GM23338 (cell line): Measurements from ENCODE around the gene ZNF140. TPM values are rescaled to one million over a fixed set of nuclear protein-coding genes. Genes with fewer than 3 reads are reported as not detected.

Experiments used
- ATAC-seq: fragments of 200-7000 bp; cut with Tn5 transposase; 3 replicates; pipeline ENCODE4 v1.9.1; 2020
- DNase-seq: peaks from one replicate; pipeline ENCODE4 v3.0.0-alpha.2; 2015; ENCODE audit warnings: low spot score
- H2AFZ ChIP-seq: fragments of 200-600 bp; sonication (generic); 2 replicates; pipeline ENCODE4 v1.8.0; 2016; ENCODE audit warnings: antibody characterized with exemption, mild to moderate bottlenecking, moderate library complexity
- H3F3A ChIP-seq: fragments of 200-600 bp; sonication (generic); replicated peaks from 2 replicates; pipeline ENCODE4 v1.8.0; 2017; ENCODE audit warnings: antibody characterized with exemption, mixed run types, low read depth
- H3K27ac ChIP-seq: fragments of 200-600 bp; sonication (generic); 2 replicates; pipeline ENCODE4 v1.6.1; 2016; ENCODE audit warnings: low read depth
- H3K27me3 ChIP-seq: fragments of 200-600 bp; sonication (generic); 2 replicates; pipeline ENCODE4 v1.8.0; 2016; ENCODE audit warnings: mild to moderate bottlenecking, mixed run types, moderate library complexity; ENCODE audit not compliant: insufficient read depth
- H3K36me3 ChIP-seq: fragments of 200-600 bp; sonication (generic); 2 replicates; pipeline ENCODE4 v1.8.0; 2016; ENCODE audit warnings: mild to moderate bottlenecking; ENCODE audit not compliant: insufficient read depth
- H3K4me1 ChIP-seq: fragments of 200-600 bp; sonication (generic); 2 replicates; pipeline ENCODE4 v1.8.0; 2016; ENCODE audit warnings: mild to moderate bottlenecking, moderate library complexity; ENCODE audit not compliant: insufficient read depth
- H3K4me2 ChIP-seq: fragments of 200-600 bp; sonication (generic); 2 replicates; pipeline ENCODE4 v1.7.1; 2017; ENCODE audit warnings: mixed run types
- H3K4me3 ChIP-seq: fragments of 200-600 bp; sonication (generic); 2 replicates; pipeline ENCODE4 v1.6.1; 2016; ENCODE audit warnings: mixed run types
- H3K79me2 ChIP-seq: fragments of 200-600 bp; sonication (generic); replicated peaks from 2 replicates; pipeline ENCODE4 v1.8.0; 2017; ENCODE audit warnings: mild to moderate bottlenecking; ENCODE audit not compliant: insufficient read depth
- H3K9me2 ChIP-seq: fragments of 200-600 bp; sonication (generic); 2 replicates; pipeline ENCODE4 v1.8.0; 2017; ENCODE audit not compliant: insufficient read depth
- H4K20me1 ChIP-seq: fragments of 200-600 bp; sonication (generic); replicated peaks from 2 replicates; pipeline ENCODE4 v1.8.0; 2017; ENCODE audit warnings: mild to moderate bottlenecking; ENCODE audit not compliant: insufficient read depth
- H3K27ac Mint-ChIP-seq: 2 replicates; pipeline ENCODE4 v1.8.0; 2020; ENCODE audit warnings: inconsistent platforms, mild to moderate bottlenecking, moderate library complexity, mixed read lengths
- H3K27me3 Mint-ChIP-seq: 3 replicates; pipeline ENCODE4 v1.8.0; 2022; ENCODE audit warnings: low read depth, mild to moderate bottlenecking, moderate library complexity, mixed read lengths, inconsistent platforms; ENCODE audit not compliant: insufficient read depth, poor library complexity
- H3K36me3 Mint-ChIP-seq: 3 replicates; pipeline ENCODE4 v1.8.0; 2021; ENCODE audit warnings: low read depth, mild to moderate bottlenecking, inconsistent platforms, moderate library complexity, mixed read lengths
- H3K4me1 Mint-ChIP-seq: 3 replicates; pipeline ENCODE4 v1.8.0; 2020; ENCODE audit warnings: mild to moderate bottlenecking, inconsistent platforms, mixed read lengths
- H3K4me3 Mint-ChIP-seq: 3 replicates; pipeline ENCODE4 v1.8.0; 2021; ENCODE audit warnings: moderate library complexity, mild to moderate bottlenecking, inconsistent platforms, mixed read lengths
- H3K9me3 Mint-ChIP-seq: 3 replicates; pipeline ENCODE4 v1.8.0; 2020; ENCODE audit warnings: moderate library complexity, mild to moderate bottlenecking, inconsistent platforms, mixed read lengths
- CREB1 ChIP-seq: fragments of 250-450 bp; sonication (Bioruptor Pico); IDR thresholded peaks from 2 replicates; pipeline ENCODE4 v1.5.0; 2020; ENCODE audit warnings: low read depth, mild to moderate bottlenecking, moderate library complexity
- CTCF ChIP-seq, 2 experiments: fragments of 200-600 bp in 1 of 2; sonication (generic) in 1 of 2; conservative IDR thresholded peaks; 2 replicates each; pipeline versions ENCODE4 v1.5.1 to v1.6.1; 2016 to 2017; ENCODE audit warnings: antibody characterized with exemption in 2 of 2, low read depth in 2 of 2, mild to moderate bottlenecking in 2 of 2, moderate library complexity in 1 of 2
- ETS1 ChIP-seq: IDR thresholded peaks from 2 replicates; pipeline ENCODE4 v1.6.1; 2016; ENCODE audit warnings: antibody characterized with exemption
- EZH2 ChIP-seq: fragments of 200-600 bp; sonication (generic); IDR thresholded peaks from one replicate; pipeline ENCODE4 v1.8.0; 2017; ENCODE audit warnings: antibody characterized with exemption, mild to moderate bottlenecking, low read depth; ENCODE audit not compliant: unreplicated experiment
- EZH2phosphoT487 ChIP-seq: fragments of 200-600 bp; sonication (generic); IDR thresholded peaks from one replicate; pipeline ENCODE4 v1.8.1; 2018; ENCODE audit warnings: antibody characterized with exemption; ENCODE audit not compliant: unreplicated experiment
- NANOG ChIP-seq: IDR thresholded peaks from 2 replicates; pipeline ENCODE4 v1.6.1; 2016; ENCODE audit warnings: antibody characterized with exemption, borderline replicate concordance
- REST ChIP-seq: IDR thresholded peaks from one replicate; pipeline ENCODE4 v1.6.1; 2018; ENCODE audit warnings: antibody characterized with exemption; ENCODE audit not compliant: unreplicated experiment
- STAT1 ChIP-seq: IDR thresholded peaks from one replicate; pipeline ENCODE4 v1.6.1; 2016; ENCODE audit warnings: antibody characterized with exemption; ENCODE audit not compliant: unreplicated experiment
- ZNF114 ChIP-seq: fragments of 250-450 bp; sonication (Bioruptor Pico); IDR thresholded peaks from 2 replicates; pipeline ENCODE4 v1.5.0; 2020; ENCODE audit warnings: mild to moderate bottlenecking, moderate library complexity
- polyA plus RNA-seq: library from polyadenylated mRNA; unstranded; fragments of >200 nt; fragmentation: Nextera tagmentation; extraction: Ambion mirVana; gene quantifications from 2 replicates; pipeline ENCODE4 v1.2.1, GENCODE V29; 2016
- total RNA-seq: library from RNA; depleted of rRNA; stranded (reverse); fragments of >200 nt; shearing (Covaris generic); gene quantifications from 2 replicates; pipeline ENCODE4 v1.2.3, GENCODE V29; 2014

ZNF140 gene
- total and polyA plus RNA-seq, 2 experiments from 2014 or later = 15.4 to 16.2 TPM

GRCh38 chr12:133063556-133063955, 17.2 kb upstream of the ZNF140 start (continued):
- TF ChIP-seq REST (no peak), EZH2 (no peak), NANOG (no peak), ZNF114 (CRISPR knock-in tag) (no peak)

DNA sequence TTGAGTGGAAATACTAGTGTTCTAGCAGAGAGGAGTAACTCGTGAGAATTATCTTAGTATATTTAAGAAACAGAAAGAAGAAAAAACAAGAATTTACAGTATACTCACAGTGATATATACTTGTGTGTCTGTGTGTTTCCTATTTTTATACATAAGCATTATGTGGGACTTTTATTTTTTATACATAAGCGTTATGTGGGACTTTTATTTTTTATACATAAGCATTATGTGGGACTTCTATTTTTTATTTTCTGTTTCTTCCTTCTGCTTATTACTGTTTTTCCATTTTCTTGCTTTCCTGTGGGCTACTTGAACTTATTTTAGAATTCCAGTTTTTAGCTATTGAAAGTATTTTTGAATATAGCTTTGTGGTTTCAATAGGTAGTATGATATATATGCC, 6.9 kb upstream of the ZNF140 start:
- no peaks in the 10 kb centered on the region for H3K27me3 Mint-ChIP-seq
- peaks cover 28% of the 10 kb centered on the region for H3K36me3 Mint-ChIP-seq
- peaks cover 56% of the 10 kb centered on the region for H3K9me3 Mint-ChIP-seq
- TF ChIP-seq CTCF (conservative IDR thresholded peaks at IDR 0.05; ENCODE audit: low read depth in 2 of 2) (no peak), EZH2phosphoT487 (no peak), CREB1 (CRISPR knock-in tag) (no peak), ZNF114 (CRISPR knock-in tag) (no peak), STAT1 (no peak), EZH2 (no peak)
- no peak overlapping the region for H3K27ac Mint-ChIP-seq
- H2AFZ ChIP-seq = no peak overlapping the region
- H3K4me1 Mint-ChIP-seq = no peaks in the 10 kb centered on the region
- no peaks in the 10 kb centered on the region for H3K9me2 ChIP-seq
- no peaks in the 10 kb centered on the region for H3K79me2 ChIP-seq
- H3K36me3 ChIP-seq = peaks cover 7% of the 10 kb centered on the region; the same call in 1 of the 2 replicates
- no peak overlapping the region for H3K4me2 ChIP-seq
- ATAC-seq = no peak
- no peaks in the 10 kb centered on the region for H3K27me3 ChIP-seq
- H3K4me1 ChIP-seq = no peaks in the 10 kb centered on the region
- H3F3A ChIP-seq = no peaks in the 10 kb centered on the region
- H3K4me3 ChIP-seq = no peak overlapping the region
- DNase-seq = no peak
- no peak overlapping the region for H3K27ac ChIP-seq
- no peaks in the 10 kb centered on the region for H4K20me1 ChIP-seq
- H3K4me3 Mint-ChIP-seq = no peak overlapping the region

DNA sequence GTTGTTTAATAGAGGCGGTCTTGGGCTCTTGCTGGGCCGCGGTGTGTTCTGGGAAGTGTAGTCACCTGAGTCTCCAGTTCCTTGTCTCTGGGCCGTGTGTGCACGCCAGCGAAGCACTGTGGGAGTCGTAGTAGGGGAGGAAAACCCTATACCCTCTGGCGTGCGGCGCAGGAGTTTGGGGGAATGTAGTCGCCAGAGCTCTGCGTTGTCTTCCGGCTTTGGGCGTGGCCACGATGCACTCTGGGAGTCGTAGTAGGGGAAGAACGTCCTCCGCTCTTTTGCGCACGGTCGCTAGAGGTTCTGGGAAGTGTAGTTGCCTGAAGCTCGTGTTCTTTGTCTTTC, 726 bp upstream of the ZNF140 start:
- Mint-ChIP-seq H3K36me3 (peaks cover 58% of the 10 kb centered on the region), H3K27ac (no peak overlapping the region), H3K9me3 (peaks cover 46% of the 10 kb centered on the region), H3K4me3 (no peak overlapping the region), H3K27me3 (peaks cover 8% of the 10 kb centered on the region), H3K4me1 (peaks cover 5% of the 10 kb centered on the region; the same call in 1 of the 3 replicates)
- Histone ChIP-seq H2AFZ (peak overlapping the region; percentile 88; the same call in 1 of the 2 replicates), H3K9me2 (peaks cover 11% of the 10 kb centered on the region), H3F3A (no peaks in the 10 kb centered on the region), H3K4me2 (peak overlapping the region; percentile 76), H3K27ac (peak overlapping the region; percentile 94), H3K4me1 (peaks cover 5% of the 10 kb centered on the region; the same call in 1 of the 2 replicates), H3K79me2 (peaks cover 14% of the 10 kb centered on the region), H3K27me3 (no peaks in the 10 kb centered on the region), H4K20me1 (no peaks in the 10 kb centered on the region), H3K4me3 (peak overlapping the region; percentile 87), H3K36me3 (peaks cover 14% of the 10 kb centered on the region)
- peak; percentile 99 for DNase-seq
- ATAC-seq = peak; percentile 89
- TF ChIP-seq ZNF114 (CRISPR knock-in tag) (no peak), ETS1 (peak; percentile 100)
